Ishikawa (cell line): ENCODE data around the gene METTL22.

ENCODE experiments used
- CEBPB ChIP-seq: IDR thresholded peaks from 2 replicates; pipeline ENCODE4 v1.6.1; 2012
- CREB1 ChIP-seq: IDR thresholded peaks from 2 replicates; pipeline ENCODE4 v1.6.1; 2012; ENCODE audit warnings: low read depth
- EGR1 ChIP-seq: IDR thresholded peaks from 2 replicates; pipeline ENCODE4 v1.6.1; 2012
- EP300 ChIP-seq: IDR thresholded peaks from 2 replicates; pipeline ENCODE4 v1.6.1; 2012; ENCODE audit warnings: borderline replicate concordance
- FOXM1 ChIP-seq: IDR thresholded peaks from 2 replicates; pipeline ENCODE4 v1.6.1; 2012; ENCODE audit warnings: low read depth, borderline replicate concordance
- RAD21 ChIP-seq: IDR thresholded peaks from 2 replicates; pipeline ENCODE4 v1.6.1; 2012; ENCODE audit warnings: low read depth
- TAF1 ChIP-seq: IDR thresholded peaks from 2 replicates; pipeline ENCODE4 v1.6.1; 2012; ENCODE audit warnings: low read depth, mild to moderate bottlenecking
- TEAD4 ChIP-seq: IDR thresholded peaks from 2 replicates; pipeline ENCODE4 v1.6.1; 2012
- YY1 ChIP-seq: IDR thresholded peaks from 2 replicates; pipeline ENCODE4 v1.6.1; 2012; ENCODE audit warnings: low read depth
- TF ChIP-seq, protein P1 (sequence below): IDR thresholded peaks from 2 replicates; pipeline ENCODE4 v1.6.1; 2012

DNA sequence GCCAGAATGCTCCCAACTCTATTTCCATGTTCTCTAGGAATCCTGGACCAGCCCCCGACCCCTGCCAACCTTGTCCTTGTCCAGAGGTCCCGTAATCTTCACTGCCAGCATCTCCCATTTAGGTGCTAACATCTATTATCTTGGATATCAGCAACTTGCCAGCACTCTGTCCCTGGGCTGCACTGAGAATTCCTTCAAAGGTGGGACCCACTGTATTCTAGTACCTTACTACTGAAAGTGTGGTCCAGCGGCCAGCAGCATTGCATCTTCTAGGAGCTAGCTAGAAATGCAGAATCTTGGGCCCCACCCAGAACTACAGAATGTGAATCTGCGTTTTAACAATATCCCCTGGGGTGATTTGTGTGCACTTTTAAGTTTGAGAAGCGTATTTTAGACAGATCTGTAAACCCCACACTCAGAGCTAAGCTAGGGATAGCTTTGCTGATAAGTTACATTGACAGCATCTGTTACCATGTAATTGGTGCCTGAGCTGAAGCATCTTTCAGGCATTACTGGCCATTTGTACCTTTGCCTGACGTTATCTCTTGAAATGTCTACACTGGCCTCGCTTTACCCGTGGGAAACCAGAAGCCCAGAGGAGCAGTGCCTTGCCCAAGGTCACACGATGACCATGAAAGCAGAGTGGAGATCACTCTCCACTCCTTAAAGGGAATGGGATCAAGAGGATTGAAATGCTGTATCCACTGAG, 61.2 kb downstream of the METTL22 start:
- TF ChIP-seq, protein P1, sequence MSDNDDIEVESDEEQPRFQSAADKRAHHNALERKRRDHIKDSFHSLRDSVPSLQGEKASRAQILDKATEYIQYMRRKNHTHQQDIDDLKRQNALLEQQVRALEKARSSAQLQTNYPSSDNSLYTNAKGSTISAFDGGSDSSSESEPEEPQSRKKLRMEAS = no peak
- TF ChIP-seq YY1 = no peak
- no peak for TF ChIP-seq FOXM1
- no peak for TF ChIP-seq CREB1
- TF ChIP-seq EGR1 = no peak
- TF ChIP-seq EP300 = no peak
- no peak for TF ChIP-seq CEBPB
- no peak for TF ChIP-seq TEAD4
- no peak for TF ChIP-seq TAF1
- TF ChIP-seq RAD21 = no peak
